Upper lobe of left lung (tissue), 6 donors: Measurements from ENCODE around the gene BEND6. TPM values are rescaled to one million over a fixed set of nuclear protein-coding genes. Genes with fewer than 3 reads are reported as not detected.

Experiments used
- ATAC-seq, 2 donors: fragments of 200-7000 bp; cut with Tn5 transposase; one replicate each; pipeline ENCODE4 v1.9.1; 2022; ENCODE audit warnings: mild to moderate bottlenecking in 2 of 2, moderate library complexity in 2 of 2; ENCODE audit not compliant: low FRiP score in 2 of 2
- DNase-seq, 2 donors: peaks; one replicate each; pipeline ENCODE4 v3.0.0-alpha.2; 2019 to 2020
- H3K27ac ChIP-seq, 4 donors: fragments of 200-600 bp; sonication (generic); one replicate each; pipeline ENCODE4 v1.5.1; 2016 to 2019
- H3K27me3 ChIP-seq, 4 donors: fragments of 200-600 bp; sonication (generic); one replicate each; pipeline ENCODE4 v1.5.1; 2017 to 2019
- H3K36me3 ChIP-seq, 4 donors: fragments of 200-600 bp; sonication (generic); one replicate each; pipeline ENCODE4 v1.5.1; 2016 to 2019
- H3K4me1 ChIP-seq, 4 donors: fragments of 200-600 bp; sonication (generic); one replicate each; pipeline ENCODE4 v1.5.1; 2018 to 2019
- H3K4me3 ChIP-seq, 4 donors: fragments of 200-600 bp; sonication (generic); one replicate each; pipeline ENCODE4 v1.5.1; 2017 to 2019; ENCODE audit warnings: mild to moderate bottlenecking in 2 of 4, moderate library complexity in 1 of 4
- H3K9me3 ChIP-seq, 4 donors: fragments of 200-600 bp; sonication (generic); one replicate each; pipeline ENCODE4 v1.5.1; 2018 to 2019
- CTCF ChIP-seq, 6 experiments: fragments of 450-650 bp in 4 of 6; fragments of 200-600 bp in 2 of 6; sonication (generic) in 2 of 6; IDR thresholded peaks; one replicate each; pipeline ENCODE4 v1.5.1; 2016 to 2019; ENCODE audit warnings: antibody characterized with exemption in 6 of 6
- EP300 ChIP-seq, 4 donors: sonication (generic); formaldehyde crosslinking; IDR thresholded peaks; one replicate each; pipeline ENCODE4 v1.5.1; 2017; ENCODE audit warnings: antibody characterized with exemption in 4 of 4, control low read depth in 2 of 4
- POLR2A ChIP-seq, 4 donors: fragments of 450-650 bp; IDR thresholded peaks; one replicate each; pipeline ENCODE4 v1.5.1; 2016 to 2017; ENCODE audit warnings: antibody characterized with exemption in 4 of 4, mild to moderate bottlenecking in 2 of 4
- POLR2AphosphoS5 ChIP-seq, 2 donors: sonication (generic); formaldehyde crosslinking; IDR thresholded peaks; one replicate each; pipeline ENCODE4 v1.5.1; 2017; ENCODE audit warnings: antibody characterized with exemption in 2 of 2
- WGBS, 2 donors: methylation state at CpG; one replicate each; pipeline ENCODE4 v1.1.5; 2017 to 2018; 5-methylcytosine and 5-hydroxymethylcytosine counted together
- total RNA-seq, 6 donors: library from RNA; depleted of rRNA in 4 of 6; stranded (reverse); fragments of >200 nt in 4 of 6; gene quantifications; one replicate each; pipeline versions ENCODE4 v1.1.0 to v1.2.1, GENCODE V29; 2016 to 2021
- donor health status: DM: no; HTN: no; CAD: no; lungs with moderate emphysema.
- donor health status: DM: no; HTN: yes; CAD: no; lungs with severe emphysema.

Gene BEND6
- 1 to 10 TPM in 1 of 6 donors, under 1 TPM in 2, not detected in 3; 0.29 to 1.1 (median 0.30) TPM for total RNA-seq

GRCh38 chr6:56954403-56955170 lies at the start of gene BEND6:
Gene BEND6 (plus strand): TSS chr6:56955107. CDS start chr6:56981811, 26,704 bp downstream.
- 1 to 5% methylated on average over 11 to 15 of the region's 107 CpGs for WGBS, 2 donors
- Histone ChIP-seq H3K27me3 (peaks cover 0 to 17% (median 4%) of the 10 kb centered on the region in 4 donors), H3K27ac (peak within 1 kb of the TSS in 1 of 4 donors; percentile 62), H3K4me1 (peaks cover 13 to 30% (median 20%) of the 10 kb centered on the region in 4 donors), H3K4me3 (peak within 1 kb of the TSS; percentile 29 to 79 (median 63)), H3K9me3 (no peaks in the 10 kb centered on the region), H3K36me3 (no peaks in the 10 kb centered on the region)
- ATAC-seq = peak; percentile 44 to 89
- TF ChIP-seq CTCF (IDR thresholded peaks at IDR 0.05) (no peak), EP300 (IDR thresholded peaks at IDR 0.05) (no peak), POLR2AphosphoS5 (IDR thresholded peaks at IDR 0.05) (no peak), POLR2A (IDR thresholded peaks at IDR 0.05) (no peak)
- peak in 1 of 2 donors; percentile 89 for DNase-seq

GRCh38 chr6:56905378-56905777 lies 49.5 kb upstream of the BEND6 start:
- Histone ChIP-seq H3K4me1 (no peaks in the 10 kb centered on the region), H3K27me3 (no peaks in the 10 kb centered on the region), H3K27ac (no peak overlapping the region), H3K9me3 (no peaks in the 10 kb centered on the region), H3K36me3 (no peaks in the 10 kb centered on the region), H3K4me3 (no peak overlapping the region)
- 85 to 94% methylated on average over 3 of the region's 3 CpGs for WGBS, 2 donors
- ATAC-seq = no peak
- no peak for DNase-seq
- TF ChIP-seq POLR2AphosphoS5 (IDR thresholded peaks at IDR 0.05) (no peak), EP300 (IDR thresholded peaks at IDR 0.05) (no peak), CTCF (IDR thresholded peaks at IDR 0.05) (no peak)

DNA sequence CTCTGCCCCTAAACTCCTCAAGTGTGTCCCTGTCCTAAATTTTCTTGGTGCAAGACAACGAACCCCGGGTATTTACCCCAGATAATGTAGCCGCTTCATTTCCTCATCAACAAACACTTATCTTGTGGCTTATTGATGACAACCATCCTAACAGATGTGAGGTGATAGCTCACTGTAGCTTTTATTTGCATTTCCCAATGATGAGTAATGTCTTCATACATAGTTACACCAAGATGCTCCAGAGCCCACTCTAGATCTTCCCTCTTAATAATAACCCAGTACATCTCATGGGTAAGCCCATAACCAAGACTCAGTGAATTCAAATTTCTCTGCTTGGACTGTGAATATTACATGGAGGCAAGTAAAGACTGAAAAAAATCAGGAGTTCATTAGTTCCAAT lies 48.2 kb upstream of the BEND6 start:
- no peak overlapping the region for H3K27ac ChIP-seq
- DNase-seq (no peak), ATAC-seq (no peak)
- TF ChIP-seq POLR2A (IDR thresholded peaks at IDR 0.05) = no peak
- TF ChIP-seq POLR2AphosphoS5 (IDR thresholded peaks at IDR 0.05) = no peak
- no peak for TF ChIP-seq EP300 (IDR thresholded peaks at IDR 0.05)
- H3K27me3 ChIP-seq = no peaks in the 10 kb centered on the region
- 73 to 82% methylated on average over 3 of the region's 3 CpGs for WGBS, 2 donors
- H3K4me3 ChIP-seq = no peak overlapping the region
- H3K36me3 ChIP-seq = no peaks in the 10 kb centered on the region
- no peaks in the 10 kb centered on the region for H3K9me3 ChIP-seq
- H3K4me1 ChIP-seq = no peaks in the 10 kb centered on the region

DNA sequence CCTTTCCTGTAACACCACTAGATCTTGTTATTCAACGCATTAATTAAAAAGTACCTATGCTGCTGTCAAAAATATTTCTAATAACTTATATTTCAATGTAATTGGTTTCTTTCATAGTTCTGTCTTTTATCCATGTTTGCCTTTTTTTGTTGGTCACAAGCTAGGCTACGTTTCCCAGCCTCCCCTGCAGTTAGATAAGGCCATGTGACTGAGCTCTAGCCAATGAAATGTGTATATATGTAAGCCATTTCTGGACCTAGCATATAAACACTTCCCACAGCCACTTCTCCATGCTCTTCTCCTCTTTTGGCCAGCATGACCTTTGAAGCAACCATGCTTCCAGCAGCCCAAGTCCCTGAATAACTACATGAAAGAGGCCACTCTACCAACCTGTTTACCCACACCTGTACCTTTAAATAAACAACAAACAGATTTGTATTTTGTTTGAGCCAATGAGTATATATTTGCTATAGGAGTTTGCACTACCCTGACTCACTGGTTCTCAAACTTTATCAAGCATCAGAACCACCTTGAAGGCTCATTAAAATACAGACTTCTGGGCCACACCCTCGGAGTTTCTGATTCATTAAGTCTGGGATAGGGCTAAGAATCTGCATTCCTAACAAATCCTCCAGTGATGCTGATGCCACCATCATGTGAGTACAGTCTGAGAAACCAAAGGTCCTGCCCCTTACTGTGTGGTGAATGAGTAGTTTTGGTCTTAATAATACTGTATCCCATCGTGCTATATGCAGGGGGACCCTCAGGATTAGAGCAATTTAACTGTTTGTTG lies 45.6 kb upstream of the BEND6 start:
- Histone ChIP-seq H3K27me3 (no peaks in the 10 kb centered on the region), H3K4me3 (no peak overlapping the region), H3K9me3 (no peaks in the 10 kb centered on the region), H3K36me3 (no peaks in the 10 kb centered on the region), H3K27ac (no peak overlapping the region), H3K4me1 (no peaks in the 10 kb centered on the region)
- 78 to 80% methylated on average over 4 of the region's 4 CpGs for WGBS, 2 donors
- DNase-seq (no peak), ATAC-seq (no peak)
- no peak for TF ChIP-seq POLR2A (IDR thresholded peaks at IDR 0.05)
- no peak for TF ChIP-seq EP300 (IDR thresholded peaks at IDR 0.05)
- TF ChIP-seq POLR2AphosphoS5 (IDR thresholded peaks at IDR 0.05) = no peak
- TF ChIP-seq CTCF (IDR thresholded peaks at IDR 0.05) = no peak

DNA sequence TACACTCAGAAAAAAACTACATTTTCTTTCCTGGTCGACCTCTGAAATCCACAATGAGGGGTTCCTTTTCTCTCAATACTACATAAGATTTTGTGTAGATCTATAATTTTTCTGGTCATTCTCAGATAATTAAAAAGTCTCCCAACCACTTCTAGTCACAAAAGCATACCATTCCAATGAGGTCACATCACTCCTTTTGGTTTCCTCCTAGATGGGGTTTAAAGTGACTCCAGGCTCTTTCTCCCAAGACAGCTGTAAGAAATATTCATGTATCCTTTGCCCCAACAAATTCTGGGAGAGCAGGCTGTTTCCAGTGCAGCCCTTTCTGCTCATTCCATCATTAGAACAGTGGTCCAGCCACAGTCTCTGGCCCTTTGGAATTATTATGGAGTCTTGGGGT lies 43.1 kb upstream of the BEND6 start:
- no peaks in the 10 kb centered on the region for H3K9me3 ChIP-seq
- ATAC-seq (no peak), DNase-seq (no peak)
- whole genome bisulfite sequencing, 2 donors = 56 to 71% methylated on average over 1 of the region's 1 CpG
- H3K4me3 ChIP-seq = no peak overlapping the region
- H3K36me3 ChIP-seq = no peaks in the 10 kb centered on the region
- H3K4me1 ChIP-seq = no peaks in the 10 kb centered on the region
- no peaks in the 10 kb centered on the region for H3K27me3 ChIP-seq
- H3K27ac ChIP-seq = no peak overlapping the region
- TF ChIP-seq EP300 (IDR thresholded peaks at IDR 0.05) = no peak
- no peak for TF ChIP-seq POLR2AphosphoS5 (IDR thresholded peaks at IDR 0.05)
- no peak for TF ChIP-seq CTCF (IDR thresholded peaks at IDR 0.05)
- TF ChIP-seq POLR2A (IDR thresholded peaks at IDR 0.05) = no peak
